Measurements from ENCODE around the gene CD52.

DNA sequence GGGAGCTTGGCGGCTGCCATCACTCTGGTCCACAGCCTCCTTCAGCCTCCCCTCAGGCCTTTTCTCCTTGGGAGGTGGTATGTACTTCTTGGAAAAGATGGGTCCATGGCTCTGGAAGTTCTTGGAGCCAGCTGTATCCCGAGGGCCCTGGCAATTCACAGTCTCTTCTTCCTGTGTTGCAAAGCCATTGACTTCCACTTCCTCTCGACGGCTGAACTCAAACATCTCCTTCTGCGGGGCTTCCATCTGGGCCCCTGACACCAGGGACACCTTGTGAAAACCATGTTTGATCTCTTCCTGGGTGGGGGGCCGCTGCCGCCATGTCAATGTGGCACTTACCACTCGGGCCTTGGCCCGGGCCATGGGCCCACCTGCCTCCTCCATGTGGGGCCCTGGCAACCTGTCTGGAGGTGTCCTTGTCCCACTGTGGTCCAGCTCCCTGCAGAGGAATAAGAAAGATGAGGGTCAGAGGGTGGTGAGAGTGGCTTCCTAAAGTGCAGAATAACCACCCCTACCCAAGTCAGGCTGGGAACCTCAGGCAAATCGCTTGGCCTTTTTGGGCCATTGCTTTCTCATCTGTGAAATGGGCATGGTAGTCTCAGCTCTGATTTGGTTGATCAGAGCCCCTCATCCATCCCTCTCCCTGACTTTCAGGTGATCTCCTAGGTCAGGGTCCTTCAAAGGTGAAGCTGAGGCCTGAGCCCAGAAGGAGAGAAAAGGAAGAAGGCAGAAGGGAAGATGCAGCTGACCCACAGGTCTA, 28.7 kb downstream of the CD52 start:
- TF ChIP-seq, protein P1, sequence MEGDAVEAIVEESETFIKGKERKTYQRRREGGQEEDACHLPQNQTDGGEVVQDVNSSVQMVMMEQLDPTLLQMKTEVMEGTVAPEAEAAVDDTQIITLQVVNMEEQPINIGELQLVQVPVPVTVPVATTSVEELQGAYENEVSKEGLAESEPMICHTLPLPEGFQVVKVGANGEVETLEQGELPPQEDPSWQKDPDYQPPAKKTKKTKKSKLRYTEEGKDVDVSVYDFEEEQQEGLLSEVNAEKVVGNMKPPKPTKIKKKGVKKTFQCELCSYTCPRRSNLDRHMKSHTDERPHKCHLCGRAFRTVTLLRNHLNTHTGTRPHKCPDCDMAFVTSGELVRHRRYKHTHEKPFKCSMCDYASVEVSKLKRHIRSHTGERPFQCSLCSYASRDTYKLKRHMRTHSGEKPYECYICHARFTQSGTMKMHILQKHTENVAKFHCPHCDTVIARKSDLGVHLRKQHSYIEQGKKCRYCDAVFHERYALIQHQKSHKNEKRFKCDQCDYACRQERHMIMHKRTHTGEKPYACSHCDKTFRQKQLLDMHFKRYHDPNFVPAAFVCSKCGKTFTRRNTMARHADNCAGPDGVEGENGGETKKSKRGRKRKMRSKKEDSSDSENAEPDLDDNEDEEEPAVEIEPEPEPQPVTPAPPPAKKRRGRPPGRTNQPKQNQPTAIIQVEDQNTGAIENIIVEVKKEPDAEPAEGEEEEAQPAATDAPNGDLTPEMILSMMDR (IDR thresholded peaks at IDR 0.05), result no peak
- no peak for TF ChIP-seq POLR2A (IDR thresholded peaks at IDR 0.05)

Data from testis (tissue), 2 donors.